Measurements from ENCODE around the gene ODAD3. TPM values are rescaled to one million over a fixed set of nuclear protein-coding genes. Genes with fewer than 3 reads are reported as not detected.
"Not testable (repeated sequence)": the region's sequence is repeated elsewhere in the genome, so short reads cannot be mapped to it uniquely, and the experiment has no call there.

The ODAD3 gene
- total RNA-seq, result under 0.01 TPM

- DNase-seq (ENCODE audit: low read depth in 2 of 3, low spot score in 2 of 3), result peak; percentile 97 to 100 (median 100)
Observed at GRCh38 chr19:11435057-11435832, at the start of gene ODAD3, which contains the start of gene PRKCSH. TSS of gene ODAD3 (minus strand) at chr19:11435121. CDS start at chr19:11435016, 105 bp downstream. TSS of gene PRKCSH (plus strand) at chr19:11435635. CDS start at chr19:11436118, 483 bp downstream.

- no peak for DNase-seq (ENCODE audit: low read depth in 2 of 3, low spot score in 2 of 3)
Observed at GRCh38 chr19:11483366-11484111, 48.6 kb upstream of the ODAD3 start.

GRCh38 chr19:11482384-11483050, 47.6 kb upstream of the ODAD3 start:
- peak; percentile 80 to 93 (median 93) for DNase-seq (ENCODE audit: low read depth in 2 of 3, low spot score in 2 of 3)

GRCh38 chr19:11481534-11482383, 46.8 kb upstream of the ODAD3 start:
- DNase-seq (ENCODE audit: low read depth in 2 of 3, low spot score in 2 of 3), result peak in 2 of 3 donors; percentile 89 to 95

GRCh38 chr19:11480715-11481533, 46.0 kb upstream of the ODAD3 start, which contains the start of gene ELAVL3:
TSS of gene ELAVL3 (minus strand) at chr19:11481046. CDS start at chr19:11480608, 438 bp downstream.
- DNase-seq (ENCODE audit: low read depth in 2 of 3, low spot score in 2 of 3), result no peak

GRCh38 chr19:11479898-11480714, 45.2 kb upstream of the ODAD3 start:
- no peak for DNase-seq (ENCODE audit: low read depth in 2 of 3, low spot score in 2 of 3)

GRCh38 chr19:11479090-11479897, 44.4 kb upstream of the ODAD3 start:
- DNase-seq (ENCODE audit: low read depth in 2 of 3, low spot score in 2 of 3), result peak in 1 of 3 donors; percentile 29

GRCh38 chr19:11478167-11479089, 43.5 kb upstream of the ODAD3 start:
- peak in 1 of 3 donors; percentile 26 for DNase-seq (ENCODE audit: low read depth in 2 of 3, low spot score in 2 of 3)

- no peak for DNase-seq (ENCODE audit: low read depth in 2 of 3, low spot score in 2 of 3)
Observed at GRCh38 chr19:11475861-11476260, 40.9 kb upstream of the ODAD3 start.

- DNase-seq (ENCODE audit: low read depth in 2 of 3, low spot score in 2 of 3), result not testable (repeated sequence)
Observed at GRCh38 chr19:11475343-11475742, 40.4 kb upstream of the ODAD3 start.

GRCh38 chr19:11473725-11474124, 38.8 kb upstream of the ODAD3 start:
- DNase-seq (ENCODE audit: low read depth in 2 of 3, low spot score in 2 of 3), result no peak

- not testable (repeated sequence) for DNase-seq (ENCODE audit: low read depth in 2 of 3, low spot score in 2 of 3)
Observed at GRCh38 chr19:11468266-11468845, 33.4 kb upstream of the ODAD3 start.

GRCh38 chr19:11465600-11465999, 30.7 kb upstream of the ODAD3 start:
- DNase-seq (ENCODE audit: low read depth in 2 of 3, low spot score in 2 of 3), result no peak

GRCh38 chr19:11464333-11465265, 29.7 kb upstream of the ODAD3 start:
- no peak for DNase-seq (ENCODE audit: low read depth in 2 of 3, low spot score in 2 of 3)

- no peak for DNase-seq (ENCODE audit: low read depth in 2 of 3, low spot score in 2 of 3)
Observed at GRCh38 chr19:11463391-11463790, 28.5 kb upstream of the ODAD3 start.
